GM21360 (cell line): ENCODE data around the gene PANX2.
"Not testable (repeated sequence)": the region's sequence is repeated elsewhere in the genome, so short reads cannot be mapped to it uniquely, and the experiment has no call there.

Experiments
- ATAC-seq: cut with Tn5 transposase; IDR thresholded peaks from one replicate; pipeline ENCODE4 v1.9.1; 2021; ENCODE audit warnings: mild to moderate bottlenecking, moderate library complexity; ENCODE audit not compliant: unreplicated experiment

Gene PANX2

GRCh38 chr22:50147258-50148165 is 23.0 kb upstream of the PANX2 start:
- ATAC-seq: not testable (repeated sequence)

GRCh38 chr22:50148166-50148500 is 22.4 kb upstream of the PANX2 start:
- ATAC-seq: no peak

- ATAC-seq: peak; percentile 49
Observed at GRCh38 chr22:50148991-50149721, 21.4 kb upstream of the PANX2 start.

- no peak for ATAC-seq
Observed at GRCh38 chr22:50150161-50151129, 20.1 kb upstream of the PANX2 start.

- no peak for ATAC-seq
Observed at GRCh38 chr22:50151571-50152537, 18.7 kb upstream of the PANX2 start.

DNA sequence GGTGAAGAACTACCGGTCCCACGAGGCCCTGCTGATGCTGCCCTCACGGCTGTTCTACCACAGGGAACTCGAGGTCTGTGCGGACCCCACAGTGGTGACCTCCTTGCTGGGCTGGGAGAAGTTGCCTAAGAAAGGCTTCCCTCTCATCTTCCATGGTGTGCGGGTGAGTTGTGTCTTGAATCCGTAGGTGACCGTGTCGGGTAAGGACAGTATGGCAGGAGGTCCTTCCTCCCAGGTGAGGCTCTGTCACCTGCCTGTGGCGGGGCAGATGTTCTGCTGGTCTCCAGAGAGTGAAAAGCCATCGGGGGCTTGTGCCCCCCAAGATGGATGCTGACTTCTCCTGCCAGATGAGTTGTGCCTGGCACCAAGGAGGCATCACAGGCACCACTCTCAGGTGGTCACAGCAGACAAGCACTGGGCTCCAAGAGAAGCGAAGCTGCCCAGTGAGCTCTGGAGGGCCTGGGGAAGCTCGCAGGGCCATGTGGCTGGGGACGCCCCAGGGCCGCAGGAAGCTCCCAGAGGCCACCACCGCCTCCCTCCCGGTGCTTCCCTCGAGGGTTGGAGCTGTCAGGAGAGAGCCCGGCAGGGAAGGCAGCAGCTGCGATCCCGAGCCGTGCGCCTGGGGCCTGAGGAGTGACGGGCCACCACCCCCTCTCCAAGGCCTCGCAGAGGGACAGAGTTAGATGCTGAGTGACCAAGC is 17.3 kb upstream of the PANX2 start:
- no peak for ATAC-seq

DNA sequence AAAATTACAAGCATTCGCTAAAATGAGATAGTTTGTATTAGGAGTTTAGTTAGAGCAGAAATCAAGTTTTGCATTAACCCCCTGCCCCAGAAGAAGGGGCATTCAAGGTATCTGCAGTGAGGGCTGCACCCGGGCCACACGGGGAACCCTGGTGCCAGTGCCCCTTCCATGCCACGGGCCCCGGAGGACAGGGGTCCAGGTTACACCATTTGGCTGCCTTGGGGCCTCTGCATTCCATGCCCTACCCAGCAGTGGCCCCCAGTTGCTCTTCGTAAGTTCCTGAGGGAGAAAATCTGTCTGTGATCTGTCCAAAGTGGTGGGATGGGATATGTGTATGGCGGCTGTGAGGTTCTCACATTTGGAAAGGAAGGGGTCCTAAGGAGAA is 16.8 kb upstream of the PANX2 start:
- no peak for ATAC-seq

- no peak for ATAC-seq
Observed at GRCh38 chr22:50157709-50158375, 12.7 kb upstream of the PANX2 start.

GRCh38 chr22:50160947-50161346 is 9.6 kb upstream of the PANX2 start:
- ATAC-seq: no peak

DNA sequence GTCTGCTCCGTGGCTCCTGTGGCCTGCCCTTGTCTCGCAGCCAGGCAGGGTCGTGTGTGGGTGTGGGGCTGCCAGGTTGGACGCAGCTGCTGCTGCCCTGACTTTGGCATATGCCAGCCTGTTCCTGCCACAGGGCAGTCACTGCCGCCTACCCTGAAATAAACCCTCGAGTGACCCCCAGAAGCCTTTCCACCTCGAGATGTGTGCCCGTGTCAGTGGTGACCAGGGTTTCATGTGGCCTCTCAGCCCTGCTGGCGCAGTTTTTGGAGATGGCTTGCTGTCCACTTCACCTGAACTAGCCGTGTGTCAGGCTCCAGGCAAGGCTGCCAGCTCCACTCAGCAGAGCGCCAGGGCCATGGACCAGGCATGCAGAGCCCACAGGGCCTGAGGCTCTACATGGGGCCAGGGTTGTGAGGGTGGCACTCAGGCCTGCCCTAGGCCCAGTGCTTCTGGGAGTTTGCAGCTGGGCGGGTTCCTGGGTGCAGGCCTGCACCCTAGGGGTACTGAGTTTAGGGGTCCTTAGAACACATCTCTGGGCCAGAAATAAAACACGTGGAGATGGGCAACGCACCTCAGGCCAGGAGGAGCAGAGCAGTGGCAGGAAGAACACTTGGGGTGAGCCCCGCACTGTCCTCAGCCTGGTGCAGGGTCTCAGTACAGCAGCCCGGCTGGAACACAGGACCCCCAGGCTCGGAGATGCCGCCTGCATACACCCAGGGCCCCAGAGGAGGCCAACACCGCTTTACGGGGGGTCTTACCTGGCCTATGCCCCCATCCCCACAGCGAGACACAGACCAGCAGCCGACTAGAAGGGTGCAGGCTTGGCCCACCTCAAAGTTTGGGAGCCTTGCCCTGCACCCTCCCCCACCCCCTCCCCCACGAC is 8.8 kb upstream of the PANX2 start:
- ATAC-seq: no peak

- no peak for ATAC-seq
Observed at GRCh38 chr22:50162391-50162956, 8.1 kb upstream of the PANX2 start.

DNA sequence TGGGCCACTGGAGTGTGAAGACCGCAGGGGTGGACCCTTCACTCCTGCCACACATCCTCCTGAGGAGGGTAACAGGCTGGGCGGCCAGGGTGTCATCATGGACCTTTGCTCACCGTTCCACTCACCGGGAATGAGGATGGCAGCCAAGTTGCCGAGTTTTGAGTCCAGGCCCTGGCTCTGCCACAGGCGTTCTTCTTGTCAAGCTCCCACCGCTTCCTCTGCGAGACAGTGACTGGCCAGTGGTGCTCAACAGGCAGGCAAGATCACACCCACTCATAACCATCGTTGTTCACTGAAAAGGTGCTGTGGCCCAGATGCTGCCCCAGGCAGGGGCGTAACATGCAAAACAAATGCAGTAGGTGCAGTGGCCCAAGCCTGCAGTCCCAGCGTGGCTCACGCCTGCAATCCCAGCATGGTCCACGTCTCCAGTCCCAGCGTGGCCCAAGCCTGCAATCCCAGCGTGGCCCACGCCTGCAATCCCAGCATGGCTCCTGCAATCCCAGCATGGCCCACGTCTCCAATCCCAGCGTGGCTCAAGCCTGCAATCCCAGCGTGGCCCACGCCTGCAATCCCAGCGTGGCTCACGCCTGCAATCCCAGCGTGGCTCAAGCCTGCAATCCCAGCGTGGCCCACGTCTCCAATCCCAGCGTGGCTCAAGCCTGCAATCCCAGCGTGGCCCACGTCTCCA is 5.0 kb upstream of the PANX2 start:
- no peak for ATAC-seq

GRCh38 chr22:50167689-50168489 is 2.6 kb upstream of the PANX2 start:
- ATAC-seq: no peak

GRCh38 chr22:50168490-50169180 is 1.9 kb upstream of the PANX2 start:
- ATAC-seq: not testable (repeated sequence)

GRCh38 chr22:50169181-50169759 is 1.3 kb upstream of the PANX2 start:
- ATAC-seq: no peak
